ENCODE measurements around the gene NUAK1.

GRCh38 chr12:106085213-106085612 lies 53.5 kb downstream of the NUAK1 start:
- no peak for TF ChIP-seq CTCF (IDR thresholded peaks at IDR 0.05)
- no peak for TF ChIP-seq POLR2A (IDR thresholded peaks at IDR 0.05)
